ENCODE results near the gene CRACR2B. TPM values are rescaled to one million over a fixed set of nuclear protein-coding genes. Genes with fewer than 3 reads are reported as not detected.

Gene CRACR2B
- total RNA-seq, 1 experiment from 2014 or later, result 132 TPM

- intact Hi-C loops (cut with micrococcal nuclease; ENCODE audit: unreplicated experiment), result no loop called here
- ATAC-seq (peak; percentile 17), DNase-seq (ENCODE audit: low read depth, low spot score) (no peak)
- TF ChIP-seq REST (IDR thresholded peaks at IDR 0.05; ENCODE audit: insufficient read depth in 1 of 2, low read depth in 2 of 2, low read length in 1 of 2) (no peak), TCF7L2 (IDR thresholded peaks at IDR 0.05; ENCODE audit: low read depth, low read length) (no peak), SIN3A (IDR thresholded peaks at IDR 0.05; ENCODE audit: borderline replicate concordance, insufficient read depth, low read depth, low read length) (no peak), POLR2AphosphoS5 (IDR thresholded peaks at IDR 0.05; ENCODE audit: low read depth, low read length) (no peak; the same call in 1 of the 2 replicates)
- TF ChIP-seq, protein P1, sequence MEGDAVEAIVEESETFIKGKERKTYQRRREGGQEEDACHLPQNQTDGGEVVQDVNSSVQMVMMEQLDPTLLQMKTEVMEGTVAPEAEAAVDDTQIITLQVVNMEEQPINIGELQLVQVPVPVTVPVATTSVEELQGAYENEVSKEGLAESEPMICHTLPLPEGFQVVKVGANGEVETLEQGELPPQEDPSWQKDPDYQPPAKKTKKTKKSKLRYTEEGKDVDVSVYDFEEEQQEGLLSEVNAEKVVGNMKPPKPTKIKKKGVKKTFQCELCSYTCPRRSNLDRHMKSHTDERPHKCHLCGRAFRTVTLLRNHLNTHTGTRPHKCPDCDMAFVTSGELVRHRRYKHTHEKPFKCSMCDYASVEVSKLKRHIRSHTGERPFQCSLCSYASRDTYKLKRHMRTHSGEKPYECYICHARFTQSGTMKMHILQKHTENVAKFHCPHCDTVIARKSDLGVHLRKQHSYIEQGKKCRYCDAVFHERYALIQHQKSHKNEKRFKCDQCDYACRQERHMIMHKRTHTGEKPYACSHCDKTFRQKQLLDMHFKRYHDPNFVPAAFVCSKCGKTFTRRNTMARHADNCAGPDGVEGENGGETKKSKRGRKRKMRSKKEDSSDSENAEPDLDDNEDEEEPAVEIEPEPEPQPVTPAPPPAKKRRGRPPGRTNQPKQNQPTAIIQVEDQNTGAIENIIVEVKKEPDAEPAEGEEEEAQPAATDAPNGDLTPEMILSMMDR (IDR thresholded peaks at IDR 0.05), result no peak
- Histone ChIP-seq H3K4me1 (ENCODE audit: control insufficient read depth, insufficient read depth, low read length) (peaks cover 45% of the 10 kb centered on the region), H3K36me3 (ENCODE audit: control insufficient read depth, insufficient read depth, low read length) (peaks cover 18% of the 10 kb centered on the region), H3K27me3 (ENCODE audit: control insufficient read depth, insufficient read depth, low read length) (no peaks in the 10 kb centered on the region), H3K27ac (ENCODE audit: low read length) (no peak overlapping the region), H3K4me3 (ENCODE audit: low read depth in 2 of 2, low read length in 2 of 2) (no peak overlapping the region), H3K9me3 (ENCODE audit: control insufficient read depth, insufficient read depth, low read depth, low read length) (no peaks in the 10 kb centered on the region)
- in situ Hi-C loops (cut with HindIII; ENCODE audit: low pct_unique_long_range_greater_than_20kb, low sequenced_read_pairs), result no loop called here
- ChIA-PET POLR2A (interaction anchor here (1.9 kb wide), 1 partner anchor 14 kb away, joined by 8 read pairs; no protein-coding TSS in a partner anchor), CTCF (no interaction called here)
- no TSS peak for BruUV-seq (replicated peaks)
Observed at GRCh38 chr11:816433-816779, 11.3 kb upstream of the CRACR2B start.

- peak within 1 kb of the TSS; percentile 76 for H3K27ac ChIP-seq (ENCODE audit: low read length)
- in situ Hi-C loops (cut with HindIII; ENCODE audit: low pct_unique_long_range_greater_than_20kb, low sequenced_read_pairs) (no loop called here), intact Hi-C loops (cut with micrococcal nuclease; ENCODE audit: unreplicated experiment) (no loop called here)
- no peak for ATAC-seq
- H3K4me1 ChIP-seq (ENCODE audit: control insufficient read depth, insufficient read depth, low read length), result peaks cover 37% of the 10 kb centered on the region
- no TSS peak for BruUV-seq (replicated peaks)
- H3K36me3 ChIP-seq (ENCODE audit: control insufficient read depth, insufficient read depth, low read length), result 0 out of 2 replicates have a peak, but pooled peaks cover 1% of the 10 kb centered on the region
- no peak for DNase-seq (ENCODE audit: low read depth, low spot score)
- ChIA-PET CTCF (interaction anchor here (1.2 kb wide), 2 partner anchors 9 to 10 kb away, joined by 3 read pairs; partner anchors contain the start of gene RPLP2), POLR2A (interaction anchor here (0.6 to 1.9 kb wide), 5 partner anchors 8 to 267 kb away, joined by 4 to 11 read pairs (median 7); partner anchors contain the start of gene CRACR2B)
- TF ChIP-seq POLR2AphosphoS5 (IDR thresholded peaks at IDR 0.05; ENCODE audit: low read depth, low read length) (no peak), TCF7L2 (IDR thresholded peaks at IDR 0.05; ENCODE audit: low read depth, low read length) (no peak), SIN3A (IDR thresholded peaks at IDR 0.05; ENCODE audit: borderline replicate concordance, insufficient read depth, low read depth, low read length) (no peak), REST (IDR thresholded peaks at IDR 0.05; ENCODE audit: insufficient read depth in 1 of 2, low read depth in 2 of 2, low read length in 1 of 2) (no peak)
- TF ChIP-seq, protein P1 (IDR thresholded peaks at IDR 0.05), result no peak
- H3K4me3 ChIP-seq (ENCODE audit: low read depth in 2 of 2, low read length in 2 of 2), result peak within 1 kb of the TSS; percentile 80 to 88
- no peaks in the 10 kb centered on the region for H3K9me3 ChIP-seq (ENCODE audit: control insufficient read depth, insufficient read depth, low read depth, low read length)
- no peaks in the 10 kb centered on the region for H3K27me3 ChIP-seq (ENCODE audit: control insufficient read depth, insufficient read depth, low read length)
Observed at GRCh38 chr11:818396-819128, 9.2 kb upstream of the CRACR2B start, which contains the start of gene PNPLA2. Gene PNPLA2, plus strand, starts transcription at chr11:818914. Its CDS starts 805 bp downstream, at chr11:819719.

All from Panc1 (cell line).